Hematopoietic multipotent progenitor cell treated with erythropoietin and hydrocortisone succinate and interleukin-3 and kit ligand, for 15 days (in vitro differentiated cells): Measurements from ENCODE around the gene CARD10.

Source experiments
- DNase-seq: peaks from one replicate; pipeline ENCODE4 v3.0.0-alpha.2; 2015; ENCODE audit warnings: low spot score

CARD10 gene

GRCh38 chr22:37462436-37462835, 56.8 kb downstream of the CARD10 start:
- DNase-seq, result no peak

- DNase-seq, result no peak
Observed at GRCh38 chr22:37461961-37462360, 57.3 kb downstream of the CARD10 start.

GRCh38 chr22:37460684-37461083, 58.5 kb downstream of the CARD10 start:
- no peak for DNase-seq

GRCh38 chr22:37459206-37459605, 60.0 kb downstream of the CARD10 start:
- no peak for DNase-seq

- peak; percentile 64 for DNase-seq
Observed at GRCh38 chr22:37457093-37457893, 61.9 kb downstream of the CARD10 start.

GRCh38 chr22:37456346-37456745, 62.9 kb downstream of the CARD10 start:
- DNase-seq, result no peak

GRCh38 chr22:37455896-37456295, 63.3 kb downstream of the CARD10 start:
- DNase-seq, result no peak

- peak; percentile 33 for DNase-seq
Observed at GRCh38 chr22:37454857-37455686, 64.1 kb downstream of the CARD10 start.

GRCh38 chr22:37453696-37454095, 65.5 kb downstream of the CARD10 start:
- DNase-seq, result no peak

GRCh38 chr22:37451218-37451617, 68.0 kb downstream of the CARD10 start:
- no peak for DNase-seq

- no peak for DNase-seq
Observed at GRCh38 chr22:37449331-37450001, 69.7 kb downstream of the CARD10 start.

- DNase-seq, result no peak
Observed at GRCh38 chr22:37448516-37449127, 70.6 kb downstream of the CARD10 start.

- DNase-seq, result no peak
Observed at GRCh38 chr22:37445501-37445900, 73.7 kb downstream of the CARD10 start.

- DNase-seq, result no peak
Observed at GRCh38 chr22:37443977-37444376, 75.2 kb downstream of the CARD10 start.

GRCh38 chr22:37443086-37443485, 76.1 kb downstream of the CARD10 start:
- DNase-seq, result no peak

- DNase-seq, result no peak
Observed at GRCh38 chr22:37442537-37442936, 76.7 kb downstream of the CARD10 start.

GRCh38 chr22:37442135-37442534, 77.1 kb downstream of the CARD10 start:
- DNase-seq, result no peak

GRCh38 chr22:37440875-37441274, 78.3 kb downstream of the CARD10 start:
- DNase-seq, result no peak
